Right renal cortex interstitium (tissue), 3 donors: ENCODE data around the gene SLC8A2. TPM values are rescaled to one million over a fixed set of nuclear protein-coding genes. Genes with fewer than 3 reads are reported as not detected.

ENCODE experiments used
- DNase-seq, 3 donors: peaks; one replicate each; pipeline ENCODE4 v3.0.0-alpha.2; 2013; ENCODE audit warnings: low read depth in 3 of 3, low spot score in 2 of 3
- polyA plus RNA-seq, 3 donors: library from polyadenylated mRNA; unstranded; fragments of 120-200 nt; gene quantifications; one replicate each; pipeline ENCODE4 v1.2.1, GENCODE V29; 2013; ENCODE audit not compliant: insufficient read length in 3 of 3

SLC8A2 gene
- polyA plus RNA-seq, result under 1 TPM; 0.07 to 0.28 (median 0.08) TPM

GRCh38 chr19:47471733-47472457 is at the start of gene SLC8A2:
TSS of gene SLC8A2 (minus strand) at chr19:47471893. CDS start at chr19:47466403, 5,490 bp downstream.
- peak; percentile 73 to 87 (median 82) for DNase-seq

DNA sequence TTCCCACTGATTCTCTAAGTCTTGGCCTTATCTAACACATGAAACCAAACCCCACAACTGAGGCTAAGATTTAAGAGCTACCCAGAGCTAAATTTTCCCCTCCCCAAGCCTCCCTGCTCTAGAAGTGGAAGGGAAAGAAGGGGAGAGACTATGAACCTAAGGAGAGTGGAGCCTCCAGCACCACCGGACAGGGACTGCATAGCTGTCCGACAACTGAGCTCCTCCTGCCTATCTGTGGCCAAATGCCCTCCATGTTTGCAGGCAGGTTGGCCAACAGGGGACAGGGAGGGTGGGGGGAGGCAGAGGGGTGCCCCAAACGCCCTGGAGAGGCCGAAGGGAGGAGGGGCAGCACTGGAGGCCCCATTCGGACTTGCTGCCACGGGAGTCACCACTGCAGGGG is 49.1 kb upstream of the SLC8A2 start:
- no peak for DNase-seq

- DNase-seq, result no peak
Measured at GRCh38 chr19:47520343-47520806, 48.7 kb upstream of the SLC8A2 start.

GRCh38 chr19:47518854-47519253 is 47.2 kb upstream of the SLC8A2 start:
- no peak for DNase-seq

DNA sequence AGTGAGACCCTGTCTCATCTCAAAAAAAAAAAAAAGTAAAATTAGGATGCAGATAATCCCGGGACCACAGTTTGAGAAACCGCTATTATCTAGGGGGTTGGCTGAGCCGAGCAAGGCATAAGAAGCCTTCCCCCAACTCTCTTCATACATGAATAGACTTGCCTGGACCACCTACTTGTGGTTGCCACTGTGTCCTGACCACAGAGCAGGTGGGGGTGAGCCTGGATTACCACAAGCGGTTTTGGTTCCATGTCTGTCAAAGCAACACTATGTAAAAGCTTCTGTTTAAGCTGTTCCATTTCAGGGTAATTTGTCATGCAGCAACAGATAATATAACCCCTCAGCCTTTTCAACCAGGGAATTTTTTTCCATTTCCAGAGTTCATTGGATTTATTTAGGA is 46.4 kb upstream of the SLC8A2 start:
- DNase-seq, result no peak

- peak; percentile 99 to 100 (median 99) for DNase-seq
Measured at GRCh38 chr19:47514869-47515588, 43.3 kb upstream of the SLC8A2 start, which contains the start of gene NAPA. TSS of gene NAPA (minus strand) at chr19:47515063. CDS start at chr19:47514940, 123 bp downstream.

DNA sequence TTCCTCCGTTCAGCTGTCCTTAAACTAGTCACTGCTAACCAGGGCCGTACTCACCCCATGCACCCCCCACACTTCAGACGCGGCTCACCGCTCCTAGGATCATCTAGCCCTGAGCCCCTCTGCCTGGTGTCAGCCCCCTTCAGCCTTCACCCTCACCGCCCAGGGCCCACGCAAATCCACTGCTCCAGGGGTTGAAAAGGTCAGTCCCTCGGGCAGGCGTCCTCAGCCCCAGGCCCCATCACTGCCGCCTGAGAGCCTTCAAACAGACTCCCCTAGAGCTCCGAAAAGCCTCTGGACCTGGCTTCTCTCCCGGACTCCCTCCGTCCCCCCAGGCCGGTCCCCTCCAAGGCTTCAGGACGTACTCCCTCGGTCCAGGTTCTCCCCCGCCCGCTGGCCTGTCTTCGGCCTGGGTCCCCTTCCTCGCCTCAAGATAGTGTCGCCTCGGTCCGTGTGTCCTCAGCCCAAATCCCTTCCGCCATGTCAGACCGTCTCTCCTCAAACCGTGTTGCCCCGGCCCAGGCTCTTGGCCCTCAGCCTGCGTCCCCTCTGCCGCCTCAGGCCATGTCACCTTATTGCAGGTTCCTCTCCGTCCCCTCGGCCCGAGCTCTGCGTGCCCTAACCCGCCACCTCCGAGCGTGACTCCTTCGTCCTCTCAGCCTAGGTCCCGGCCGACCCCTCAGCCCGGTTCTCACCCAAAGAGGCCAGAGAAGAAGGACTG is 42.6 kb upstream of the SLC8A2 start:
- no peak for DNase-seq

DNA sequence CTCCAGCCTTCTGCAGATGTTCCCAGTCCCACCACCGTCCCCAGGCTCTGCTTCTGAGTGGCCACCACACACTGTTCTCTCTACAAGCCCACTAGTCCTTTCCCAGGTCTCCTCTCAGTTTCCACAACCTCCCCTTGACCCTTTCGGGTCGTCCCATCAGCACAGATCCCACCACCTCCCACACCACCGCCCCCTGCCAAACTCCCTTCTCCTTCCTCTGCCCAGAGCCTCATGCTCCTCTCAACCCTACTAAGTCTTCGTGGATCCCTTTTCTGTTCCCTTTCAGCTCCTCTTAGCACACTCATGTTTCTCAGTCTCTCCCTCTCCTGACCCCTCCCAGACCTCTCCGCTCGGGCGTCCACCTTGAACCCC is 41.2 kb upstream of the SLC8A2 start:
- no peak for DNase-seq

DNA sequence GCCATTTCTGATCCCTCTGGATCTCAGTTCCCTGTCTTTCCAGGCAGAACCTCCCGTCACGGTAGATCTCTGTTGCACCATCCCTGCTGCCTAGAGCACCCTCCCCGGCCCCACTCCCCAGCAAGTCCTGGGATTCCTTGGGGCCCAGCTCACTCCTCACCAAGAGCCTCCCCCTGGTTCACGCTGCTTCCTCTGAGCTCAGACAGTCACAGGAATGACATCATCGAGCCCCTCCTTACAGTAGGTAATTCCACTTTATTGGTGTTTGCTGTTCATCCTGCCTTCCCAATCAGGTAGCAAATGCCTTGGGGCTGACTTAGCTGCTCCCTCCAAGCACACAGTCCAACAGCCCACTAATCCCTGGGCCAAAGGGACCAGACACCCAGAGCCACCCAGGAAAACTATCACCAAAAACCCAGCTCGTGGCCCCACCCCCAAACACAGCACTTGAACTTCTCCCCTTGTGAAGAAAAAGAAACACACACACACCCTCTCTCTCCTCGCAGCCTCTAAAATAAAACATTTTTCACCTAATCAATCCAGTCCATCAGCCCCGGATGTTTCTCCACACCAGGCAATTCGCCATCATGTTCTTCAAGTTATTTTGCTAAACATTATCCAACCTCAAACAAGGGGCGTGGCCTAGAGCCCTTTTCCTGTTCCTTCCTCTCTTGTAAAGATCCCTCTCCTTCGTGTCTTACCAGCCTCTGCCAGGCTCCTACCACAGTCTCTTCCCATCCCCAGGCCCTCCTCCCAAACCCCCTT is 40.7 kb upstream of the SLC8A2 start:
- no peak for DNase-seq

- no peak for DNase-seq
Measured at GRCh38 chr19:47511681-47512080, 40.0 kb upstream of the SLC8A2 start.

DNA sequence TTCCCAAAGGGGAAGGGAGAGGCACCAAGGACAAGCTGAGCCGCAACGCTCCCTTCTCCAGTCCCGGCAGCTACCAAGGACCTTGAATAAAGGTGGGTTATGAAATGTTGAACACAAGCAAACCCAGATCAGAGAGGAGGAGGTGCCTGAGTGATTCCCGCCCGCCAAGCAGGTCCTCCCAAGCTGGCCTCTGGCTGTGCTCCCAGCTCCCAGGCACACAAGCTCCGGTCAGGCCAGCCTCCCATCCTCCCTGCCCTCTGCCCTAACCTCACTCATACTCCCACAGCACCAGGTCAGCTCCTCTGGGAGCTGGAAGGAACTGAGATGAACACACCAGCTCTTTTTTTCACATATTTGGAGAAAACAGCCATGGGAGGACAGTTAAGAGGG is 39.4 kb upstream of the SLC8A2 start:
- no peak for DNase-seq

GRCh38 chr19:47510516-47511127 is 38.9 kb upstream of the SLC8A2 start:
- no peak for DNase-seq

DNA sequence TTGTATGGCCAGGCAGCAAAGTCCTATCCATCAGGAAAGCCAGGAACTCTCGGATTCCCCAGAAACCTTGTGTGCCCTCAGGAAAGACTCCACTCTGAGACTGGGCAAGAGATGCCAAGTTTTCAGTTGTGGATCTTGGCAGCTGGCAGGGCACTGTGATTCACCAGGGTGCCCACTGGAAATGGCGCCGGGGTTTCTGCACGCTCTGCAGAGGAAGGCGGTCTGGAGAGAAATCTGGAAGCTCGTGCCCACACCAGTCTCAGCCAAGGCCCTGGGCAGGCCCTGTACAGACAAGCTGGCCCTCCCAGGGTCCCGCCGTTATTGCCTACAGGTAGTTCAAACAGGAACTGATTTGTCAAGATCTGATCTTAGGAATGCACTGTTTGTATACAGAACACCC is 38.3 kb upstream of the SLC8A2 start:
- no peak for DNase-seq

GRCh38 chr19:47509170-47509847 is 37.6 kb upstream of the SLC8A2 start:
- DNase-seq, result no peak

- no peak for DNase-seq
Measured at GRCh38 chr19:47508721-47509120, 37.0 kb upstream of the SLC8A2 start.

DNA sequence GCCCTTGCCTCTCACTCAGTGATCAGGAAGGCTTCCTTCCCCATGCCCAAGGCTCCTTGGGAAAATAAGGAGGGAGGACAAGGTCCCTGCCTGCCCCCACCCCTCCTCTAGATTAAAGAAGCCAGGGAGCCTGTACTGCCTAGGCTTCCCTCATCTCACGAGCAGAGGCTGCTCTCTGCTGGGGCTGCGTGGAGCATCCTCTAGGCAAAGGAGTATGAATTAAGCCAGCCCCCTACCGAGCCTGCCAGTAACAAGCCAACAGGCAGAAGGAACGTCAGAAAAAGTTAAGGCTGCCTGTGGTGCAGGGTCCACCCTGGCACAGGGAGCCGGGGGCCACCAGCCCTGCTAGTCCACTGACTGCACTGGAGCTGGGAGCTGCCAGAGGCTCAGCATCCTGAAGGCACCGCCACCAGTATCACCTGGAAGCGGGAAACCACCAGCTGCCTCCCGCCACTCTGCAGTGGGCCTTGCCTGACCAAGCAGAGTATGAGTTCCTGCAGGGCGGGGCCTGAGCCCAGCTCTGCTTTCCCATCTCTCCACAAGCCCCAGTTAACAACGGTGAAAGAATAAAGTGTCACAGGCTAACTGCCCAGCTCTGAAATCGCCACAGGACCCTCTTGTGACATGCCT is 36.3 kb upstream of the SLC8A2 start:
- DNase-seq, result no peak

- no peak for DNase-seq
Measured at GRCh38 chr19:47507012-47507411, 35.3 kb upstream of the SLC8A2 start.

DNA sequence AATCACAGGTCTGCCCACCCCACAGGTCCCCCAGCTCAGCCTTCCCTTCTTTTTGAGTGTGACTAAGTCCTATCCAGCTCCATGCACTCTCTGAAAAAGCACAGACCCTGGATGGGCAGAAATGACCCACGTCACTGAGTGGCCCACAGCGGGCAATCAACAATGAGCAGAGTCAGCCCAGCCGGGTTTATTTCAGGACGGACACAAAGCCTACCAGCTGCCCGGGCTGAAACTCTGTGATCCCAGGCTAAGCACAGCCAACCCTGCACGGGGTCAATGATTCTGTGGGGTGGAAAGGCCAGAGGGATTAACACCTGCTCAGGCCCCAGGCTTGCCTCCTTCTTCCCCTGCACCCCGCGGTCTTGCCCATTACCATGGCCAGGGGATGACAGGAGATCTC is 34.8 kb upstream of the SLC8A2 start:
- no peak for DNase-seq

GRCh38 chr19:47505506-47505905 is 33.8 kb upstream of the SLC8A2 start:
- no peak for DNase-seq
